ENCODE data around the gene HKDC1.

Gene HKDC1

GRCh38 chr10:69211104-69211503 is 9.0 kb upstream of the HKDC1 start:
- Histone ChIP-seq H3F3A (ENCODE audit: insufficient read depth) (no peaks in the 10 kb centered on the region), H3K36me3 (ENCODE audit: low read length) (peaks cover 8% of the 10 kb centered on the region), H3K9me2 (replicated peaks; ENCODE audit: insufficient read depth, low read length) (no peaks in the 10 kb centered on the region), H4K20me1 (ENCODE audit: low read depth, low read length) (no peaks in the 10 kb centered on the region), H3K79me2 (ENCODE audit: insufficient read depth, low read length) (no peaks in the 10 kb centered on the region), H3K9me3 (ENCODE audit: insufficient read depth, low read length) (no peaks in the 10 kb centered on the region), H3K4me3 (ENCODE audit: insufficient read depth, low read length, poor library complexity, severe bottlenecking) (no peak overlapping the region), H3K4me2 (ENCODE audit: low read depth, low read length, poor library complexity, severe bottlenecking) (no peak overlapping the region), H3K27me3 (ENCODE audit: low read length) (no peaks in the 10 kb centered on the region), H3K27ac (ENCODE audit: low read depth, low read length) (no peak overlapping the region), H3K9ac (ENCODE audit: low read length) (no peak overlapping the region), H2AFZ (ENCODE audit: low read depth, low read length, severe bottlenecking) (no peak overlapping the region)
- TF ChIP-seq EZH2phosphoT487 (conservative IDR thresholded peaks at IDR 0.05; ENCODE audit: low read length) (no peak), CTCF (IDR thresholded peaks at IDR 0.05; ENCODE audit: insufficient read depth, low read length, poor library complexity, severe bottlenecking) (no peak)

GRCh38 chr10:69211524-69211923 is 8.6 kb upstream of the HKDC1 start:
- H3K9me2 ChIP-seq (replicated peaks; ENCODE audit: insufficient read depth, low read length), result no peaks in the 10 kb centered on the region
- H3F3A ChIP-seq (ENCODE audit: insufficient read depth), result no peaks in the 10 kb centered on the region
- H3K27ac ChIP-seq (ENCODE audit: low read depth, low read length), result no peak overlapping the region
- no peak overlapping the region for H2AFZ ChIP-seq (ENCODE audit: low read depth, low read length, severe bottlenecking)
- H4K20me1 ChIP-seq (ENCODE audit: low read depth, low read length), result no peaks in the 10 kb centered on the region
- TF ChIP-seq EZH2phosphoT487 (conservative IDR thresholded peaks at IDR 0.05; ENCODE audit: low read length) (no peak), CTCF (IDR thresholded peaks at IDR 0.05; ENCODE audit: insufficient read depth, low read length, poor library complexity, severe bottlenecking) (no peak)
- no peaks in the 10 kb centered on the region for H3K27me3 ChIP-seq (ENCODE audit: low read length)
- no peak overlapping the region for H3K9ac ChIP-seq (ENCODE audit: low read length)
- no peaks in the 10 kb centered on the region for H3K9me3 ChIP-seq (ENCODE audit: insufficient read depth, low read length)
- H3K79me2 ChIP-seq (ENCODE audit: insufficient read depth, low read length), result no peaks in the 10 kb centered on the region
- peaks cover 6% of the 10 kb centered on the region for H3K36me3 ChIP-seq (ENCODE audit: low read length)
- H3K4me3 ChIP-seq (ENCODE audit: insufficient read depth, low read length, poor library complexity, severe bottlenecking), result no peak overlapping the region
- H3K4me2 ChIP-seq (ENCODE audit: low read depth, low read length, poor library complexity, severe bottlenecking), result no peak overlapping the region

GRCh38 chr10:69213591-69214311 is 6.4 kb upstream of the HKDC1 start:
- H3K9me2 ChIP-seq (replicated peaks; ENCODE audit: insufficient read depth, low read length), result no peaks in the 10 kb centered on the region
- H4K20me1 ChIP-seq (ENCODE audit: low read depth, low read length), result no peaks in the 10 kb centered on the region
- no peak overlapping the region for H3K4me3 ChIP-seq (ENCODE audit: insufficient read depth, low read length, poor library complexity, severe bottlenecking)
- H3K9me3 ChIP-seq (ENCODE audit: insufficient read depth, low read length), result no peaks in the 10 kb centered on the region
- H3K4me2 ChIP-seq (ENCODE audit: low read depth, low read length, poor library complexity, severe bottlenecking), result no peak overlapping the region
- no peak overlapping the region for H3K27ac ChIP-seq (ENCODE audit: low read depth, low read length)
- no peaks in the 10 kb centered on the region for H3F3A ChIP-seq (ENCODE audit: insufficient read depth)
- no peaks in the 10 kb centered on the region for H3K79me2 ChIP-seq (ENCODE audit: insufficient read depth, low read length)
- no peak overlapping the region for H2AFZ ChIP-seq (ENCODE audit: low read depth, low read length, severe bottlenecking)
- H3K27me3 ChIP-seq (ENCODE audit: low read length), result no peaks in the 10 kb centered on the region
- H3K9ac ChIP-seq (ENCODE audit: low read length), result no peak overlapping the region
- no peaks in the 10 kb centered on the region for H3K36me3 ChIP-seq (ENCODE audit: low read length)
- TF ChIP-seq CTCF (IDR thresholded peaks at IDR 0.05; ENCODE audit: insufficient read depth, low read length, poor library complexity, severe bottlenecking) (no peak), EZH2phosphoT487 (conservative IDR thresholded peaks at IDR 0.05; ENCODE audit: low read length) (no peak)
